Thyroid gland (tissue), 4 donors: ENCODE measurements around the gene LANCL1. TPM values are rescaled to one million over a fixed set of nuclear protein-coding genes. Genes with fewer than 3 reads are reported as not detected.

Experiments
- DNase-seq, 2 donors: peaks; one replicate each; pipeline ENCODE4 v3.0.0-alpha.2; 2019
- H3K27ac ChIP-seq, 3 donors: fragments of 200-600 bp; sonication (generic); 1 replicate in 2 of 3; 2 replicates in 1 of 3; pipeline ENCODE4 v1.5.1; 2016 to 2019; ENCODE audit warnings: mild to moderate bottlenecking in 1 of 3, moderate library complexity in 1 of 3
- H3K27me3 ChIP-seq: fragments of 200-600 bp; sonication (generic); one replicate; pipeline ENCODE4 v1.5.1; 2019
- H3K36me3 ChIP-seq, 2 donors: fragments of 200-600 bp; sonication (generic); one replicate each; pipeline ENCODE4 v1.5.1; 2016 to 2019
- H3K4me1 ChIP-seq, 2 donors: fragments of 200-600 bp; sonication (generic); one replicate each; pipeline ENCODE4 v1.5.1; 2017 to 2019
- H3K4me3 ChIP-seq, 3 donors: fragments of 200-600 bp; sonication (generic); replicated peaks in 1 of 3; 1 replicate in 2 of 3; 2 replicates in 1 of 3; pipeline ENCODE4 v1.5.1; 2016; ENCODE audit warnings: mild to moderate bottlenecking in 1 of 3
- H3K9me3 ChIP-seq: fragments of 200-600 bp; sonication (generic); one replicate; pipeline ENCODE4 v1.5.1; 2017
- POLR2A ChIP-seq, 2 donors: fragments of 450-650 bp; IDR thresholded peaks; one replicate each; pipeline ENCODE4 v1.6.1; 2017; ENCODE audit warnings: antibody characterized with exemption in 2 of 2, mild to moderate bottlenecking in 2 of 2, moderate library complexity in 1 of 2
- WGBS, 2 donors: methylation state at CpG; one replicate each; pipeline ENCODE4 v1.1.5; 2017; 5-methylcytosine and 5-hydroxymethylcytosine counted together
- intact Hi-C: fragments of 100-400 bp; cut with DNase I; formaldehyde crosslinking; loops from one replicate; pipeline ENCODE4 v1.15.1; 2023
- total RNA-seq, 4 donors: library from RNA; depleted of rRNA; stranded (reverse); fragments of >200 nt; gene quantifications; one replicate each; pipeline ENCODE4 v1.2.3, GENCODE V29; 2016
- TF ChIP-seq, protein P1 (sequence below), 6 experiments: fragments of 200-600 bp in 3 of 6; fragments of 450-650 bp in 3 of 6; sonication (generic) in 3 of 6; IDR thresholded peaks; one replicate each; pipeline ENCODE4 v1.5.1; 2016 to 2019; ENCODE audit warnings: antibody characterized with exemption in 6 of 6, mild to moderate bottlenecking in 2 of 6, inconsistent platforms in 1 of 6, moderate library complexity in 1 of 6

LANCL1 gene
- total RNA-seq, 4 donors from 2014 or later, result 30.7 to 33.2 (median 32.0) TPM

DNA sequence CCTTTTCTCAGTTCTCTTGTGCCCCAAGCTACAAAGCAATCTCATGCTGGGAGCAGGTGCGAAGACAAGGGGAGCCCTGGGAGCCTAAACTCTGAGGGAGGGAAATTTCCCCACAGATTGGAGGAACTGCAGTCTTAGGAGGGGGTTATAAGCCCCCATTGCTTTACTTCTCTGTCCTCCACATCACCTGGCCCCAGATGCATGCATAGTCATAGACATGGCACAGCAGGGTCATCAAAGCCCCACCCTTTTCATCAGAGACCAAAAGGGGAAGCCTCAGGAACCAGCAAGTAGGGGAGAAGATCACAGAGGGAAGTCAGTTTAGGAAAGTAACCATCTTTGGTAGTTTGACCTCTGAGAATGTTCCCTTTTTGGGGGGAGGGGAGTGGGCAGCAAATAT lies 33.7 kb downstream of the LANCL1 start:
- 100% methylated on average over 1 of the region's 1 CpG for WGBS, 2 donors
- DNase-seq, result no peak

DNA sequence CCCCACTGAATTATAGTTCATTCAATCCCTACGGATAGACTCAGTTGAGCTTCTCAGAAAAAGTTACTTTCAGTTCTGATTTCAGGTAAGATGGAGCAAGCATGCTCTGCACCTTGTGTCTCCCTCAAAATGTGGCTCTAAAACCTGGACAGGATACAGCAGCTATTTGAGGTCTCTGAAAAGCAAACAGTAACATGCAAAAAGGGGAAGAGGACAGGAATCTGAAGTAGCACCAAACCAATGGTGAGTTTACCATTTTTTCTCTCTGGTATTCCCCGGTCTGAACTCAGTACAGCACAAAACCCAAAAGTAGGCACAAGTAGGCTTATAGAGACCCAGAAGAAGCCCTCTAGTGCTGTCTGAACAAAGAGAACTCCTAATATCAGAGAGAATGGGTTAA lies 34.1 kb downstream of the LANCL1 start:
- Histone ChIP-seq H3K4me3 (no peak overlapping the region), H3K27ac (no peak overlapping the region), H3K27me3 (no peaks in the 10 kb centered on the region), H3K4me1 (peaks cover 4 to 11% of the 10 kb centered on the region in 2 donors), H3K9me3 (no peaks in the 10 kb centered on the region), H3K36me3 (no peaks in the 10 kb centered on the region)
- 91 to 92% methylated on average over 2 of the region's 2 CpGs for WGBS, 2 donors
- DNase-seq, result no peak
- intact Hi-C loops, result no loop called here
- TF ChIP-seq, protein P1, sequence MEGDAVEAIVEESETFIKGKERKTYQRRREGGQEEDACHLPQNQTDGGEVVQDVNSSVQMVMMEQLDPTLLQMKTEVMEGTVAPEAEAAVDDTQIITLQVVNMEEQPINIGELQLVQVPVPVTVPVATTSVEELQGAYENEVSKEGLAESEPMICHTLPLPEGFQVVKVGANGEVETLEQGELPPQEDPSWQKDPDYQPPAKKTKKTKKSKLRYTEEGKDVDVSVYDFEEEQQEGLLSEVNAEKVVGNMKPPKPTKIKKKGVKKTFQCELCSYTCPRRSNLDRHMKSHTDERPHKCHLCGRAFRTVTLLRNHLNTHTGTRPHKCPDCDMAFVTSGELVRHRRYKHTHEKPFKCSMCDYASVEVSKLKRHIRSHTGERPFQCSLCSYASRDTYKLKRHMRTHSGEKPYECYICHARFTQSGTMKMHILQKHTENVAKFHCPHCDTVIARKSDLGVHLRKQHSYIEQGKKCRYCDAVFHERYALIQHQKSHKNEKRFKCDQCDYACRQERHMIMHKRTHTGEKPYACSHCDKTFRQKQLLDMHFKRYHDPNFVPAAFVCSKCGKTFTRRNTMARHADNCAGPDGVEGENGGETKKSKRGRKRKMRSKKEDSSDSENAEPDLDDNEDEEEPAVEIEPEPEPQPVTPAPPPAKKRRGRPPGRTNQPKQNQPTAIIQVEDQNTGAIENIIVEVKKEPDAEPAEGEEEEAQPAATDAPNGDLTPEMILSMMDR (IDR thresholded peaks at IDR 0.05), result no peak
- TF ChIP-seq POLR2A (IDR thresholded peaks at IDR 0.05), result no peak

More for the DNA sequence above, 33.7 kb downstream of the LANCL1 start:
- H3K27me3 ChIP-seq, result no peaks in the 10 kb centered on the region
- no peak overlapping the region for H3K4me3 ChIP-seq
- no peaks in the 10 kb centered on the region for H3K36me3 ChIP-seq
- intact Hi-C loops, result no loop called here
- peaks cover 4 to 11% of the 10 kb centered on the region in 2 donors for H3K4me1 ChIP-seq
- TF ChIP-seq, protein P1 (IDR thresholded peaks at IDR 0.05), result no peak
- TF ChIP-seq POLR2A (IDR thresholded peaks at IDR 0.05), result no peak
- H3K9me3 ChIP-seq, result no peaks in the 10 kb centered on the region
- no peak overlapping the region for H3K27ac ChIP-seq

DNA sequence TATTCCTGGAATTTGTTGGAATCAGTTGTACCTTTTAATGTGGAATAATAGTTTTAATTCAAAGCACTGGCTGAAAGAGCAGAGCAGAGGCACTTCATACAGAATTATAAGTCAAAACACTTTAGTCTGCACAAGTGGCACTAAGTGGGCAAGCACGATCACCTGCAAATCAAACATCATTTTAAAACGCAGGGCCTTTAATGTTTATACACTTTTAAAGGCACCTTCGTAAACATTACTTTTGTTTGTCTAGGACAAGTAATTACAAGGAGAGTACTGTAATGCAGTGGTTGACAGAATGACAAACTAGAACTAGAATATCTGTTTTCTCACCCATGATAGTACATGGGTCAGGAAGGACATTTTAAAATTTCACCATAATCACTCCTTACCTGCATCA lies 36.4 kb downstream of the LANCL1 start:
- WGBS, 2 donors, result 38 to 69% methylated on average over 3 of the region's 3 CpGs
- no peak for DNase-seq
- TF ChIP-seq POLR2A (IDR thresholded peaks at IDR 0.05), result no peak
- TF ChIP-seq, protein P1 (IDR thresholded peaks at IDR 0.05), result no peak
- H3K4me3 ChIP-seq, result no peak overlapping the region
- H3K9me3 ChIP-seq, result no peaks in the 10 kb centered on the region
- H3K27me3 ChIP-seq, result no peaks in the 10 kb centered on the region
- intact Hi-C loops, result no loop called here
- H3K4me1 ChIP-seq, result peaks cover 4 to 11% of the 10 kb centered on the region in 2 donors
- peaks cover 11% of the 10 kb centered on the region in 2 donors for H3K36me3 ChIP-seq
- H3K27ac ChIP-seq, result no peak overlapping the region

DNA sequence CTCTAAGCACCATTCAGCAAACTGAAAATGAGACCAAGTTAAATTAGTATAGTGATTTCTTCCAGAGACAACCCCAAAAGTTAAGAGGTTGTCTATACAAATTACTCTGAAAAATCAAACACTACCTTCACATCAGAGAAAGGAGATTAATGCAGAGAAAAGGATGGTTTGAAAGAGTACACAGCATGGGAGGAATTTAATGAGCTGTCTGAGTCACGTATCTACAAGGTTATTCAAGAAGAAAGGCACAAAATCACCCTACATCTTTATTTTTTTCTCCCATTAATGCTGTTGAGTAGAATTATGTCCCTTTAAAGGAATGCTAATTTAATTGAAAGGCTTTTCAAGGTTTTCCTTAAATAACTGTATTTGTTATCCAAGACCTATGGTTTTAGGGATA lies 41.1 kb downstream of the LANCL1 start:
- peaks cover 28 to 30% of the 10 kb centered on the region in 2 donors for H3K36me3 ChIP-seq
- H3K9me3 ChIP-seq, result no peaks in the 10 kb centered on the region
- H3K4me1 ChIP-seq, result peaks cover 4 to 6% of the 10 kb centered on the region in 2 donors
- H3K4me3 ChIP-seq, result no peak overlapping the region
- H3K27ac ChIP-seq, result no peak overlapping the region
- intact Hi-C loops, result no loop called here
- TF ChIP-seq, protein P1 (IDR thresholded peaks at IDR 0.05), result no peak
- no peak for TF ChIP-seq POLR2A (IDR thresholded peaks at IDR 0.05)
- H3K27me3 ChIP-seq, result no peaks in the 10 kb centered on the region
- WGBS, 2 donors, result 92% methylated on average over 1 of the region's 1 CpG
- DNase-seq, result no peak

DNA sequence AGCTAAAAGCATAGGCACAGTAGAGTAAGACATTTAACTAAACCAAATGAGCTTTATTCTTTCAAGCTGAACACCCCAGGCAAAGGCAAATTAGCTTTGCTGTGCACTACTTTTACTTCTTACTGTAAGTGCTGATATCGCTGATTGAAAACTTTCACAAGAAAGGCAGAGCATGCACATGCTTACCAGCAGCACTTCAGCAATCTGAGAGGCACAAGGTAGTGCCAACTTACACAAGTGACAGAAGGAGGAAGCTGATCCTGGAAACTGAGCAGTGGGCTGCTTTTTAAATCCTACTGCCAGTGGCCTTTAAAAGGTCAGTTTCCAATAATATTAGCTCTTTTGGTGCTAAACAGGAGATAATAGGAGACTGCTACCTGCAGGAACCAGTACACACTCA lies 43.9 kb downstream of the LANCL1 start:
- TF ChIP-seq, protein P1 (IDR thresholded peaks at IDR 0.05), result no peak
- no peak for TF ChIP-seq POLR2A (IDR thresholded peaks at IDR 0.05)
- H3K36me3 ChIP-seq, result peaks cover 28 to 35% of the 10 kb centered on the region in 2 donors
- no peak overlapping the region for H3K27ac ChIP-seq
- no peaks in the 10 kb centered on the region for H3K4me1 ChIP-seq
- H3K27me3 ChIP-seq, result no peaks in the 10 kb centered on the region
- intact Hi-C loops, result no loop called here
- H3K9me3 ChIP-seq, result no peaks in the 10 kb centered on the region
- WGBS, 2 donors, result 100% methylated on average over 1 of the region's 1 CpG
- H3K4me3 ChIP-seq, result no peak overlapping the region
- no peak for DNase-seq
